A549 (cell line): ENCODE data around the gene OR6C65. TPM values are rescaled to one million over a fixed set of nuclear protein-coding genes. Genes with fewer than 3 reads are reported as not detected.

Source experiments
- ATAC-seq, 2 experiments: fragments of 200-7000 bp in 1 of 2; fragments of >200 bp in 1 of 2; cut with Nextera tagmentation in 1 of 2; cut with Tn5 transposase in 1 of 2; 3 replicates each; pipeline versions ENCODE4 v1.8.0 to v1.9.1; 2018 to 2020; ENCODE audit warnings: mild to moderate bottlenecking in 1 of 2, moderate library complexity in 1 of 2
- CTCF ChIA-PET: fragments of 300-600 bp; sonication (Branson Sonifier 250); formaldehyde crosslinking; extraction: SDS; loops from one replicate; lab custom pipeline; 2021; ENCODE audit warnings: antibody characterized with exemption, inconsistent platforms; lab: Yijun Ruan, JAX
- POLR2A ChIA-PET: fragments of 350-600 bp; formaldehyde crosslinking; extraction: SDS; loops from one replicate; lab custom pipeline; 2021; ENCODE audit warnings: antibody characterized with exemption, inconsistent platforms; lab: Yijun Ruan, JAX
- DNase-seq, 2 experiments: peaks; one replicate each; pipeline versions ENCODE4 v3.0.0 to v3.0.0-alpha.2; 2011 to 2016; ENCODE audit warnings: low read depth in 1 of 2, low spot score in 1 of 2
- FAIRE-seq: peaks from 2 replicates; lab custom pipeline; 2011; peaks lifted over from hg19 to GRCh38; lab: Jason Lieb, UNC
- H3K27ac ChIP-seq, 2 experiments: fragments of >200 bp; sonication (Bioruptor Twin); formaldehyde crosslinking; 3 replicates each; pipeline ENCODE4 v1.5.1; 2016 to 2017
- H3K4me1 ChIP-seq: fragments of >200 bp; sonication (Bioruptor Twin); formaldehyde crosslinking; 3 replicates; pipeline ENCODE4 v1.6.1; 2016
- H3K4me2 ChIP-seq: fragments of >200 bp; sonication (Bioruptor Twin); formaldehyde crosslinking; 3 replicates; pipeline ENCODE4 v1.6.1; 2016
- H3K4me3 ChIP-seq: fragments of >200 bp; sonication (Bioruptor Twin); formaldehyde crosslinking; 3 replicates; pipeline ENCODE4 v1.5.1; 2016
- H3K9me3 ChIP-seq: fragments of >200 bp; sonication (Bioruptor Twin); formaldehyde crosslinking; 3 replicates; pipeline ENCODE4 v1.6.1; 2016
- BCL3 ChIP-seq: fragments of >200 bp; sonication (Bioruptor Twin); formaldehyde crosslinking; IDR thresholded peaks from 3 replicates; pipeline ENCODE4 v1.6.1; 2016
- BHLHE40 ChIP-seq: IDR thresholded peaks from 2 replicates; pipeline ENCODE4 v1.6.1; 2012; ENCODE audit warnings: low read depth, low read length, inconsistent platforms
- CBX2 ChIP-seq: fragments of 200-600 bp; sonication (generic); IDR thresholded peaks from 2 replicates; pipeline ENCODE4 v1.6.1; 2016; ENCODE audit warnings: low read depth, mild to moderate bottlenecking, borderline replicate concordance
- ELK1 ChIP-seq: fragments of 150-350 bp; IDR thresholded peaks from 2 replicates; pipeline ENCODE4 v1.6.1; 2014; ENCODE audit warnings: low read depth, mild to moderate bottlenecking, low read length
- ESRRA ChIP-seq: fragments of 150-350 bp; IDR thresholded peaks from 2 replicates; pipeline ENCODE4 v1.6.1; 2014; ENCODE audit warnings: mild to moderate bottlenecking, low read length, borderline replicate concordance
- HES2 ChIP-seq: fragments of >200 bp; sonication (Bioruptor Twin); formaldehyde crosslinking; IDR thresholded peaks from 2 replicates; pipeline ENCODE4 v1.6.1; 2016
- HMGXB4 ChIP-seq: fragments of 250-450 bp; sonication (Bioruptor Pico); IDR thresholded peaks from 2 replicates; pipeline ENCODE4 v1.5.0; 2021; ENCODE audit warnings: mild to moderate bottlenecking, moderate library complexity, borderline replicate concordance
- HOXA7 ChIP-seq: fragments of 250-450 bp; sonication (Bioruptor Pico); IDR thresholded peaks from 2 replicates; pipeline ENCODE4 v1.5.0; 2020; ENCODE audit warnings: mild to moderate bottlenecking, moderate library complexity
- HOXB5 ChIP-seq: fragments of 250-450 bp; sonication (Bioruptor Pico); IDR thresholded peaks from 2 replicates; pipeline ENCODE4 v1.5.0; 2020; ENCODE audit warnings: mild to moderate bottlenecking, moderate library complexity
- KDM5A ChIP-seq: fragments of 200-600 bp; sonication (generic); IDR thresholded peaks from 2 replicates; pipeline ENCODE4 v1.6.1; 2016; ENCODE audit warnings: antibody characterized with exemption, mild to moderate bottlenecking
- MAFK ChIP-seq: fragments of 450-650 bp; IDR thresholded peaks from 2 replicates; pipeline ENCODE4 v1.6.1; 2014; ENCODE audit not compliant: partially characterized antibody
- MAX ChIP-seq: IDR thresholded peaks from 2 replicates; pipeline ENCODE4 v1.6.1; 2012
- MAZ ChIP-seq: fragments of 150-350 bp; IDR thresholded peaks from 2 replicates; pipeline ENCODE4 v1.6.1; 2014; ENCODE audit warnings: antibody characterized with exemption, low read depth, low read length, borderline replicate concordance
- MYC ChIP-seq: IDR thresholded peaks from 2 replicates; pipeline ENCODE4 v1.6.1; 2012; ENCODE audit warnings: mild to moderate bottlenecking, inconsistent platforms, low read length, improper control_type of control experiment, borderline replicate concordance
- NFE2L2 ChIP-seq: fragments of 150-350 bp; conservative IDR thresholded peaks from 2 replicates; pipeline ENCODE4 v1.6.1; 2014; ENCODE audit warnings: low read length
- PHF8 ChIP-seq: fragments of 200-600 bp; sonication (generic); IDR thresholded peaks from 2 replicates; pipeline ENCODE4 v1.6.1; 2016; ENCODE audit warnings: low read depth, mild to moderate bottlenecking, antibody characterized with exemption, moderate library complexity, borderline replicate concordance
- POLR2AphosphoS2 ChIP-seq: conservative IDR thresholded peaks from 2 replicates; pipeline ENCODE4 v1.6.1; 2012; ENCODE audit warnings: low read length, improper control_type of control experiment, inconsistent platforms
- REST ChIP-seq: fragments of 200-600 bp; sonication (generic); IDR thresholded peaks from 2 replicates; pipeline ENCODE4 v1.6.1; 2016; ENCODE audit warnings: antibody characterized with exemption, mild to moderate bottlenecking, moderate library complexity
- RNF2 ChIP-seq: fragments of 200-600 bp; sonication (generic); IDR thresholded peaks from 2 replicates; pipeline ENCODE4 v1.6.1; 2016; ENCODE audit warnings: low read depth, mild to moderate bottlenecking, antibody characterized with exemption, moderate library complexity, borderline replicate concordance
- SREBF2 ChIP-seq: fragments of 450-650 bp; IDR thresholded peaks from 2 replicates; pipeline ENCODE4 v1.6.1; 2014; ENCODE audit warnings: mild to moderate bottlenecking, moderate library complexity
- ZNF302 ChIP-seq: fragments of 250-450 bp; sonication (Bioruptor Pico); IDR thresholded peaks from 2 replicates; pipeline ENCODE4 v1.9.0; 2021; ENCODE audit warnings: inconsistent platforms, mild to moderate bottlenecking, moderate library complexity
- WGBS: methylation state at CpG from one replicate; pipeline ENCODE4 v1.1.6; 2017; ENCODE audit errors: missing lambda C conversion rate; 5-methylcytosine and 5-hydroxymethylcytosine counted together
- polyA plus RNA-seq, 4 experiments: library from polyadenylated mRNA; depleted of rRNA in 3 of 4; stranded (reverse); fragments of >200 nt; fragmentation: RNase III in 1 of 4; extraction: RNeasy Plus Mini Kit Qiagen cat#74134 plus additional on column Dnase treatment in 1 of 4; gene quantifications; 2 replicates in 3 of 4; 3 replicates in 1 of 4; pipeline ENCODE4 v1.2.3, GENCODE V29; 2011 to 2017

OR6C65 gene
- polyA plus RNA-seq, 2 of the 4 experiments (the other 2 are of a cell fraction) = not detected

GRCh38 chr12:55416961-55417360 is 16.6 kb downstream of the OR6C65 start (continued):
- TF ChIP-seq NFE2L2 = no peak
- TF ChIP-seq RNF2 = no peak

- POLR2A ChIA-PET = no interaction called here
- no peak overlapping the region for H3K27ac ChIP-seq
- ATAC-seq (no peak), FAIRE-seq (no peak), DNase-seq (no peak)
- no peak overlapping the region for H3K4me3 ChIP-seq
- 41% methylated on average over 2 of the region's 2 CpGs for WGBS
- no peaks in the 10 kb centered on the region for H3K4me1 ChIP-seq
- no peak for TF ChIP-seq NFE2L2
- TF ChIP-seq MAX = no peak
- TF ChIP-seq HES2 = no peak
- TF ChIP-seq MYC = no peak
- TF ChIP-seq REST = no peak
- no peak for TF ChIP-seq POLR2AphosphoS2
- no peak for TF ChIP-seq BHLHE40
- no peak for TF ChIP-seq MAZ
- no peak for TF ChIP-seq CBX2
- TF ChIP-seq HOXB5 (CRISPR knock-in tag) = no peak
- no peak for TF ChIP-seq PHF8
- TF ChIP-seq, all 56 proteins: peak for 0
- H3K4me2 ChIP-seq = no peak overlapping the region
- H3K9me3 ChIP-seq = no peaks in the 10 kb centered on the region
- CTCF ChIA-PET = no interaction called here
These were observed 20.1 kb downstream of the OR6C65 start for GRCh38 chr12:55420307-55420962.

GRCh38 chr12:55425954-55426353 is 25.6 kb downstream of the OR6C65 start, which contains the start of gene OR6C76:
TSS of gene OR6C76 (plus strand) at chr12:55426254. CDS start at chr12:55426254, 0 bp downstream.
- TF ChIP-seq ESRRA (no peak), BCL3 (no peak), ELK1 (no peak), MAZ (no peak), ZNF302 (CRISPR knock-in tag) (no peak), HMGXB4 (CRISPR knock-in tag) (no peak), KDM5A (no peak), SREBF2 (no peak), MAFK (no peak), HOXA7 (CRISPR knock-in tag) (no peak)
- H3K4me2 ChIP-seq = no peak within 1 kb of the TSS
- ATAC-seq = no peak
- 69% methylated on average over 4 of the region's 4 CpGs for WGBS
- CTCF ChIA-PET = interaction anchor here (0.7 kb wide), 1 partner anchor 40 kb away, joined by 3 read pairs; no protein-coding TSS in a partner anchor
- no peak within 1 kb of the TSS for H3K4me3 ChIP-seq
- no peak for FAIRE-seq
- H3K27ac ChIP-seq = no peak within 1 kb of the TSS
- H3K4me1 ChIP-seq = no peaks in the 10 kb centered on the region
- no peaks in the 10 kb centered on the region for H3K9me3 ChIP-seq
- no peak for DNase-seq
- POLR2A ChIA-PET = no interaction called here
